Measurements from ENCODE around the gene SCN10A.
A peak's percentile ranks its signal among the peaks of the same experiment; 100 is the strongest.

The SCN10A gene

DNA sequence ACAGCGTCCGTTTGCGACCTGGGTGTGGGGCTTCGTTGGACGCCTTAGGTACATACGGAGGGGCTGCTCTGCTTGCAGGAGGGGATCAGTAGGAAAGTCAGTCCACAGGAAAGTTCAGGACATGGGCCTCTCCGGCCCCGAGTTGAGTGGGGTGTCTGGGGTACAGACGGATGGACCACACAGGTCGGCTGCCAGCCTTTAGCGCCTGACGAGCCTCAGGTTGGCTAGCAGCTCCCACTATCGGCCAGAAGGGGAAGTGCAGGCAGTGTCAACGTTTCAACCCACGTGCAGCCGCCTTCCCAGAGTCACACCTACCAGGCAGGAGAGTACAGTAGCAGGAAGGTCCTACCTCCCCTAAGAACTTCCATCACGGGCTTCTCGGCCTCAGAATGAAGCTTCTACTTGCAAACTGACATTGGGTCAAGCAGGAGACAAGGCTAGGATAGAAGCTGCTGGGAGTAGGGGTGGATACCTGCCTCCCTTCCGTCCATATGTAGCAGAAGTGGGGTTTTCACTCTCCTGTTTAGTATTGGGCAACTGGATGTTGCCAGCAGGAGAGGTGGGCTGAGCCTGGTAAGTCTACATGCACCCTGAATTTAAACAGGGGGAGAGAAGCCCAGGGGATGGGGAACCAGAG is 164.7 kb downstream of the SCN10A start:
- peak; percentile 67 for DNase-seq (ENCODE audit: low spot score)

DNA sequence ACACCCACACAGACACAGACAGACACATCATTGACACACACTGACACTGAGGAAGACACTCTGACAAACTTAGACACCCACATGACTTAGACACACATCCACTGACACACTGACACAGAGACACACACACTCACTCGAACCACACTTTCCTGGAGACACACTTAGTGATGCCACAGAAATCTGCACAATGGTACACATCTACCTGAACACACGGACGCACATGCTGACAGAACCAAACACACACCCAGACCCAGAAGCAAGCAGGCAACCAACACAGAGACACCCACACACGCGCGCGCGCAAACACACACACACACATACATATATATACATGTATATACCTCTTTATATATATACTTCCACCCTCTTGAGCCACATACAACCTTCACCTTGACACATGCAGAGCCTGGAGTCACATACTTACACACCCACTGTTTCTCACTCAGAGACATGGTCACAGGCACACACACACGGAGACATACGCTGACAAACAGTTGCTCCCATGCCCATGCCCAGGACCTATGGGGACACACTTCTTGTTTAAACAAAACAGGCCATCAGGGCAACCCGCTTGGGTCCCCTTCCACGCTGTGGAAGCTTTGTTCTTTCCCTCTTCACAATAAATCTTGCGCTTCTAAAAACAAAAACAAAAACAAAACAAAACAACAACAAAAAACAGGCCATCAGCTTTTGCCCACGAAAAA is 165.6 kb downstream of the SCN10A start:
- DNase-seq (ENCODE audit: low spot score), result no peak

DNA sequence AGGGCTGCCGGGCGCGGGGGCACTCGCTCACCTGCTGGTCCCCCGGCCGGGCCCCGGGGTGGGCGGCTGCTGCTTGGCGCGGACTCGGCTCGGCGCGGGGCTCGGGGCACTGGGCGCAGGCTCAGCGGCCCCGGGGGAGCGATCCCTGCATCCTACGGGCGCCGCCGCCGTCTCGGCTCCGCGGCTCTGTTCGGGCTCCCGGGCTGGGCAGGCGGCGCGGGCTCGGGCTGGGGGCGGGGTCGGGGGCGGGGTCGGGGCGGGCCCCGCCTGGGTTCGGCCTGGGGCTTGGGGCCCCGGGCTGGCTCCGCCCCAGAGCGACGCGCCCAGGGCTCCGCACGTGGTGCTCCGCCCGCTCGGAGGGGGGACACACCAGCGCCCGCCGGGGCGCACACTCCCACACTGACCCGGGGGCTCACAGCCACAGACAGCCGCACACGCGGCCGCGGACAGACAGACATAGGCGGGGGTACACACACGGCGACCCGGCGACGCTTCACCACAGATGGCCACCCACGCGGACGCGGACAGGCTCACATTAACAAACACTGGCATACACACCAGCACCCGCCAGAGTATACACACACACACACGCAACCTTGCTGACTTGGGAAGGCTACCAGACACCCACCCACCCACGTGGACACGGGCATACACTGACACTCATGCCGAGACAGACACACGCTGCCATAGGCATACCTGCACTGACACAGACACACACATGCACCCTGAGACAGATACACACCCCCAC is 166.3 kb downstream of the SCN10A start, which contains the start of gene SCN5A:
TSS of gene SCN5A (minus strand) at position 188 of the 748 bp plus-strand sequence. CDS start 16,380 bp downstream, outside the sequence.
- DNase-seq (ENCODE audit: low spot score), result no peak

DNA sequence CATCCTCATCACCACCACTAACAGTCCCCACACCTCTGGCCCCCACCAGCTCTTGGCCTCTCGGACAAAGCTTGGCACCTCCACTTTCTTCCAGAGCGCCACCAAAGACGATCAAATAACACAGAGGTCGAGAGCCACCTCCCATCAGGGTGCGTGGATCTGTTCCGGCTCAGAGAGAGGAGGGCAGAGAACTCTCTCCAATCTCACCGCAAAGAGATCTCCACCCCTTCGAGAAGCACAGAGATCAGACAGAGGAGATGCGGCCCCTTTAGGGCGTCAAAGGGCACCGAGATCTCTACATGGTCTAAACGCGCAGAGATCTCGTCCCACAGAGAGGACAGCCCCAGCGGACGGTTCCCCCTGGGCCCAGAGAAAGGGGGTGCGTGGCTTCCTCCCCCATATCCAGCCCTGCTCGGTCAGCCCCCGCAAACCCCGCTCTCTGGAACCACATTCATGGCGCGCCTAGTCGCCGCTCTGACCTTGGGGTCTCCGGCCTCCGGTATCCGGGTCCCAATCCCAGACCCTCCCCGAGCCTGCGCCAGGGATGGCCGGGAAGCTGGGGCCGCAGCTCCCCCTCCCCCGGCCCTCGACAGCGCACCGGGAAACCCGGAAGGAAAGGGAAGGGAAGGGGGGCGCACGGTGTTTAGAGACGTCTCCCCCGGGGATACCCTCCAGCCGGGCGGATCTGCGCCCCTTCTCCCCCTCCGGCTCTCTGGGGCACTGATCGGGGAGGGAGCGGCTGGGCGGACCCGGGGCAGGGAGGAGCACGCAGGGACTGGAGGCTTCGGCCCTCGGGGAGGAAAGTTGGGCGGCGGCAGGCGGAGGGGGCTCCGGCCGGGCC is 167.1 kb downstream of the SCN10A start:
- DNase-seq (ENCODE audit: low spot score), result no peak

DNA sequence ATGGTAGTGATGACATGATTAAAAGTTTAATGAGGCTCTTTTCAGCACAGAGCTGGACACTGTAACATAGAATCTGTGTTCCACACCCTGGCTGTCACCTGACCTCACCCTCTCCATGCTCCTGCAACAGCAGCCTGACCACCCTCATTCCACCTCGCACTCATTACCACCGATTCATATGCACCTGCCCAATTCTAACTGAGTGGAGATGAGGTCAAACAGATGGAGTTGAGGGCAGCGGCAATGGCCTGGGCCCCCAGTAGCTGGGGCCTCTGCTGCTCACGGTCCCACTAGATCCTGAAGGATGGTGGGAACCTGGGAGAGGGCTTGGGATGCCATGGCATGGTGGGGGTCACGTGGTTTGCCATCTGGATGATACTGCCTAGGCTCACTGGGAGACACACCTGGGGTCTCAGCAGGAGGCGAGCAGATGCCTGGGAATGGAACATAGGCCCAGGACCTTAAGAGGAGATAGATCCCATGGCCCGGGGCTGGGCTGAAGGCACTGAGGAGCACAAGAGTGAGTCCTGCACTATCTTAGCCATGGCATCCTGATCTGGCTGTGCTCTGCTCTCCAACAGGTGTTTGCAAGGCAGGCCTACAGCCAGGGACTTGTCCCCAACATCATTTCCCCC is 167.9 kb downstream of the SCN10A start:
- no peak for DNase-seq (ENCODE audit: low spot score)

DNA sequence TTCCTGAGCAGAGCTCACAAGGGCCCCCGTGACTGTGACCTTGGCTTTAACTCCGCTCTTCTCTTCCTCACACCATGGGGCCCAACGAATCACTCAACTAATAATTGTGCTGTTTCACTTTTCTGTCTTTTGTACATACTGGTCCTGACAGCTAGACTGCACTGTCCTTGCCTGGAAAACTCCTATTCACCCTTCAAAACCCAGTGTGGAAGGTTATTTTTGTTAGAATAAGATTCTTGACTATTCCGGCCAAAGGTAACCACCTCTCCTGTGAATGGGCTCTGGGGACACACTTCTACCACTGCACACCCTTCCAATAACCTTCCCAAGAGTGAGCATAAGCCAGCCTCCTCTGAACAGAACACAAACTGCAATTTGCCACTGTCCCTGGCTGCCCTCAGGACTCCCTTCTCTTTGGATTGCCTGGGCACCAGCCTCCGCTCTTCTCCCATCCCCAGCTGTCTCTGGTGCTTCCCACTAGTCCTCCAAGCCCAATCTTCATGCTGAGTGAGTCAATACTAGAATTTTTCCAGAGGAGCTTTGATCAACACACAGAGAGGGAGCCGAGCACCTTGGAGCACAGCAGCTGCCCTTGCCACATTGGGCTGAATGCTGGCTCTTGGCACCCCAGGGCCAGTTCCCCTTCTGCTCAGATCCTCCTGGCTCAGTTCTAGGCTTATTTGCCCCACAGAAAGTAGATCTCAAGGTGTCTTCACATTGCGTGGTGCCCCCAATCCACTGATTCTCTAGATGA is 168.6 kb downstream of the SCN10A start:
- DNase-seq (ENCODE audit: low spot score), result no peak

Measured in hematopoietic multipotent progenitor cell treated with erythropoietin and hydrocortisone succinate and interleukin-3 and kit ligand, for 15 days (in vitro differentiated cells).